ENCODE measurements around the gene EPO.
"Not testable (repeated sequence)": the region's sequence is repeated elsewhere in the genome, so short reads cannot be mapped to it uniquely, and the experiment has no call there.

The EPO gene

GRCh38 chr7:100705753-100706671 lies 14.3 kb upstream of the EPO start, which contains the start of gene POP7:
TSS of gene POP7 (plus strand) at chr7:100706121. CDS start at chr7:100706831, 710 bp downstream.
- peak; percentile 92 to 95 for DNase-seq

- DNase-seq, result no peak
These were observed 13.5 kb upstream of the EPO start for GRCh38 chr7:100706672-100707311.

GRCh38 chr7:100708395-100708794 lies 11.9 kb upstream of the EPO start:
- DNase-seq, result no peak

GRCh38 chr7:100710452-100710851 lies 9.8 kb upstream of the EPO start:
- DNase-seq, result no peak

- DNase-seq, result no peak
These were observed 8.9 kb upstream of the EPO start for GRCh38 chr7:100711369-100711768.

- DNase-seq, result no peak
These were observed 5.5 kb upstream of the EPO start for GRCh38 chr7:100714725-100715124.

GRCh38 chr7:100717073-100717472 lies 3.2 kb upstream of the EPO start:
- not testable (repeated sequence) for DNase-seq

GRCh38 chr7:100719523-100720278 lies 567 bp upstream of the EPO start:
- peak in 1 of 2 experiments; percentile 21 for DNase-seq

GRCh38 chr7:100720671-100721504 lies 620 bp downstream of the EPO start:
- no peak for DNase-seq

- no peak for DNase-seq
These were observed 1.2 kb downstream of the EPO start for GRCh38 chr7:100721505-100721812.

GRCh38 chr7:100722480-100723212 lies 2.4 kb downstream of the EPO start:
- no peak for DNase-seq

- DNase-seq, result no peak
These were observed 3.5 kb downstream of the EPO start for GRCh38 chr7:100723732-100724275.

- DNase-seq, result not testable (repeated sequence)
These were observed 4.1 kb downstream of the EPO start for GRCh38 chr7:100724364-100724763.

GRCh38 chr7:100726996-100727761 lies 6.9 kb downstream of the EPO start:
- DNase-seq, result no peak

GRCh38 chr7:100728196-100728595 lies 7.9 kb downstream of the EPO start:
- DNase-seq, result no peak

- no peak for DNase-seq
These were observed 10.0 kb downstream of the EPO start for GRCh38 chr7:100730136-100730800.

GRCh38 chr7:100731937-100732636 lies 11.8 kb downstream of the EPO start:
- no peak for DNase-seq

GRCh38 chr7:100735730-100736129 lies 15.5 kb downstream of the EPO start:
- no peak for DNase-seq

GRCh38 chr7:100736671-100737070 lies 16.4 kb downstream of the EPO start:
- no peak for DNase-seq

- no peak for DNase-seq
These were observed 19.7 kb downstream of the EPO start for GRCh38 chr7:100739934-100740333.

Measured in SW 1271 (cell line).